Sigmoid colon (tissue), 4 donors: ENCODE results near the gene TCF15.

Experiments
- EP300 ChIP-seq, 4 donors: sonication (generic); formaldehyde crosslinking; IDR thresholded peaks; one replicate each; pipeline ENCODE4 v1.6.1; 2017; ENCODE audit warnings: antibody characterized with exemption in 4 of 4
- POLR2A ChIP-seq, 2 donors: fragments of 450-650 bp; IDR thresholded peaks; one replicate each; pipeline ENCODE4 v1.6.1; 2016; ENCODE audit warnings: antibody characterized with exemption in 2 of 2, mild to moderate bottlenecking in 2 of 2, moderate library complexity in 2 of 2
- TF ChIP-seq, protein P1 (sequence below), 4 experiments: fragments of 450-650 bp in 3 of 4; fragments of 200-600 bp in 1 of 4; IDR thresholded peaks; one replicate each; pipeline ENCODE4 v1.5.1; 2016 to 2019; ENCODE audit warnings: antibody characterized with exemption in 4 of 4, mild to moderate bottlenecking in 3 of 4, moderate library complexity in 2 of 4

- no peak for TF ChIP-seq POLR2A (IDR thresholded peaks at IDR 0.05)
- TF ChIP-seq, protein P1, sequence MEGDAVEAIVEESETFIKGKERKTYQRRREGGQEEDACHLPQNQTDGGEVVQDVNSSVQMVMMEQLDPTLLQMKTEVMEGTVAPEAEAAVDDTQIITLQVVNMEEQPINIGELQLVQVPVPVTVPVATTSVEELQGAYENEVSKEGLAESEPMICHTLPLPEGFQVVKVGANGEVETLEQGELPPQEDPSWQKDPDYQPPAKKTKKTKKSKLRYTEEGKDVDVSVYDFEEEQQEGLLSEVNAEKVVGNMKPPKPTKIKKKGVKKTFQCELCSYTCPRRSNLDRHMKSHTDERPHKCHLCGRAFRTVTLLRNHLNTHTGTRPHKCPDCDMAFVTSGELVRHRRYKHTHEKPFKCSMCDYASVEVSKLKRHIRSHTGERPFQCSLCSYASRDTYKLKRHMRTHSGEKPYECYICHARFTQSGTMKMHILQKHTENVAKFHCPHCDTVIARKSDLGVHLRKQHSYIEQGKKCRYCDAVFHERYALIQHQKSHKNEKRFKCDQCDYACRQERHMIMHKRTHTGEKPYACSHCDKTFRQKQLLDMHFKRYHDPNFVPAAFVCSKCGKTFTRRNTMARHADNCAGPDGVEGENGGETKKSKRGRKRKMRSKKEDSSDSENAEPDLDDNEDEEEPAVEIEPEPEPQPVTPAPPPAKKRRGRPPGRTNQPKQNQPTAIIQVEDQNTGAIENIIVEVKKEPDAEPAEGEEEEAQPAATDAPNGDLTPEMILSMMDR (IDR thresholded peaks at IDR 0.05): no peak
- no peak for TF ChIP-seq EP300 (IDR thresholded peaks at IDR 0.05)
Observed at GRCh38 chr20:600141-600540, 10.0 kb downstream of the TCF15 start.
